HEK293T (cell line): ENCODE measurements around the gene RAB3IL1.

Experiments used
- FOXM1 ChIP-seq: fragments of 450-650 bp; IDR thresholded peaks from 2 replicates; pipeline ENCODE4 v1.6.1; 2017; ENCODE audit warnings: mild to moderate bottlenecking, borderline replicate concordance
- HDGF ChIP-seq: fragments of 450-650 bp; IDR thresholded peaks from 2 replicates; pipeline ENCODE4 v1.6.1; 2017; ENCODE audit warnings: antibody characterized with exemption, borderline replicate concordance
- LEF1 ChIP-seq: fragments of 450-650 bp; IDR thresholded peaks from 2 replicates; pipeline ENCODE4 v1.6.1; 2017; ENCODE audit warnings: mild to moderate bottlenecking, borderline replicate concordance
- NFRKB ChIP-seq: fragments of 450-650 bp; IDR thresholded peaks from 2 replicates; pipeline ENCODE4 v1.6.1; 2016; ENCODE audit warnings: mild to moderate bottlenecking, moderate library complexity
- SP1 ChIP-seq: fragments of 450-650 bp; IDR thresholded peaks from 2 replicates; pipeline ENCODE4 v1.6.1; 2017

DNA sequence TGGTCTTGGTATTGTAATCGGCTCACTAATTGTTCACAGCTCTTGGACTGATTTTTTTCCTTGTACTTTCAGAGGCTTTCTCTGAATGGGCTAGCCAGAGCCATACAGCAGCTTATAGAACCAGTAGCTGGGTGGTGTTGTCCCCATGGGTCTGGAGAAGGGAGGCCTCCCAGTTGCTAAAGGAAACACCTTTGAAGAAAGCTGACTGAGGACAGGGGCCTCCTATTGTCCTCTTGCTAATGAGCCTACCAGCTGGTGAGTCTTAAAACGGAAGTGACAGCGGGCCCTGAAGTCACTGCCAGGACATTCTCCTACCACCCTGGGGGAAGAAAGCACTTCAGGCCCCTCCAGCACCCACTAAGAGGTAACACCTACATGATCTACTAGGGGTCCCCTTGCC is 36.0 kb downstream of the RAB3IL1 start:
- no peak for TF ChIP-seq HDGF
- no peak for TF ChIP-seq LEF1
- no peak for TF ChIP-seq SP1
- no peak for TF ChIP-seq FOXM1
- no peak for TF ChIP-seq NFRKB
